IMR-90 (cell line): Measurements from ENCODE around the gene CPAMD8. TPM values are rescaled to one million over a fixed set of nuclear protein-coding genes. Genes with fewer than 3 reads are reported as not detected.
"Not testable (repeated sequence)": the region's sequence is repeated elsewhere in the genome, so short reads cannot be mapped to it uniquely, and the experiment has no call there.

Experiments
- ATAC-seq: fragments of 200-7000 bp; cut with Tn5 transposase; 2 replicates; pipeline ENCODE4 v1.9.1; 2020; ENCODE audit warnings: low read depth, mild to moderate bottlenecking, moderate library complexity
- BruUV-seq: library from RNA; stranded (reverse); fragments of 400-500 nt; replicated peaks from 2 replicates; lab custom pipeline; 2021; lab: Mats Ljungman, UMichigan
- CTCF ChIA-PET: fragments of 300-600 bp; formaldehyde crosslinking; extraction: SDS; loops from one replicate; lab custom pipeline; 2021; ENCODE audit warnings: antibody characterized with exemption; lab: Yijun Ruan, JAX
- POLR2A ChIA-PET: fragments of 300-600 bp; sonication (Branson Sonifier 250); formaldehyde crosslinking; loops from one replicate; lab custom pipeline; 2022; ENCODE audit warnings: antibody characterized with exemption; ENCODE audit not compliant: unreplicated experiment; lab: Charles Lee
- DNase-seq: peaks from one replicate; pipeline ENCODE4 v3.0.0; 2013
- H2AFZ ChIP-seq: replicated peaks from 2 replicates; pipeline ENCODE3; 2013; ENCODE audit warnings: low read length, mild to moderate bottlenecking; ENCODE audit not compliant: poor library complexity
- H2AK5ac ChIP-seq: 2 replicates; pipeline ENCODE4 v1.6.1; 2013; ENCODE audit warnings: low read depth, low read length, inconsistent platforms
- H2AK9ac ChIP-seq: replicated peaks from 2 replicates; pipeline ENCODE3; 2013; ENCODE audit warnings: mild to moderate bottlenecking, low read depth, low read length, moderate library complexity; ENCODE audit not compliant: poor library complexity
- H2BK120ac ChIP-seq: 2 replicates; pipeline ENCODE4 v1.6.1; 2013; ENCODE audit warnings: low read depth, low read length, inconsistent platforms
- H2BK15ac ChIP-seq: 3 replicates; pipeline ENCODE4 v1.6.1; 2013; ENCODE audit warnings: low read depth, low read length, inconsistent platforms
- H2BK20ac ChIP-seq: 2 replicates; pipeline ENCODE4 v1.6.1; 2013; ENCODE audit warnings: low read depth, mild to moderate bottlenecking, inconsistent platforms, low read length, moderate library complexity
- H2BK5ac ChIP-seq: 2 replicates; pipeline ENCODE4 v1.6.1; 2013; ENCODE audit warnings: mild to moderate bottlenecking, low read depth, low read length, inconsistent platforms; ENCODE audit not compliant: poor library complexity, severe bottlenecking
- H3K14ac ChIP-seq: replicated peaks from 2 replicates; pipeline ENCODE4 v1.6.1; 2013; ENCODE audit warnings: low read depth, low read length, inconsistent platforms
- H3K18ac ChIP-seq: 2 replicates; pipeline ENCODE4 v1.6.1; 2013; ENCODE audit warnings: low read depth, low read length, control low read depth
- H3K23ac ChIP-seq: 2 replicates; pipeline ENCODE4 v1.6.1; 2013; ENCODE audit warnings: low read depth, low read length, inconsistent platforms
- H3K27ac ChIP-seq: 2 replicates; pipeline ENCODE4 v1.5.1; 2013; ENCODE audit warnings: mild to moderate bottlenecking, control low read depth, low read length; ENCODE audit not compliant: insufficient read depth
- H3K27me3 ChIP-seq: 2 replicates; pipeline ENCODE4 v1.6.1; 2013; ENCODE audit warnings: low read length; ENCODE audit not compliant: control insufficient read depth, insufficient read depth
- H3K36me3 ChIP-seq: 2 replicates; pipeline ENCODE4 v1.6.1; 2013; ENCODE audit warnings: low read length, mixed read lengths; ENCODE audit not compliant: control insufficient read depth, insufficient read depth
- H3K4ac ChIP-seq: 2 replicates; pipeline ENCODE4 v1.6.1; 2013; ENCODE audit warnings: low read depth, low read length, inconsistent platforms
- H3K4me1 ChIP-seq: 2 replicates; pipeline ENCODE4 v1.6.1; 2013; ENCODE audit warnings: low read length, mixed read lengths; ENCODE audit not compliant: control insufficient read depth, insufficient read depth
- H3K4me2 ChIP-seq: 2 replicates; pipeline ENCODE4 v1.6.1; 2013; ENCODE audit warnings: low read depth, mild to moderate bottlenecking, control low read depth, low read length, moderate library complexity
- H3K4me3 ChIP-seq: 2 replicates; pipeline ENCODE4 v1.5.1; 2013; ENCODE audit warnings: low read depth, mild to moderate bottlenecking, control low read depth, low read length, moderate library complexity; ENCODE audit not compliant: insufficient read depth
- H3K56ac ChIP-seq: 2 replicates; pipeline ENCODE4 v1.6.1; 2013; ENCODE audit warnings: low read length, inconsistent platforms; ENCODE audit not compliant: insufficient read depth; ENCODE audit errors: extremely low read depth
- H3K79me1 ChIP-seq, 2 experiments: 2 replicates each; pipeline ENCODE4 v1.6.1; 2013; ENCODE audit warnings: low read length in 2 of 2, inconsistent platforms in 1 of 2, low read depth in 1 of 2
- H3K9ac ChIP-seq: 2 replicates; pipeline ENCODE4 v1.6.1; 2013; ENCODE audit warnings: low read depth, low read length, control low read depth
- H3K9me1 ChIP-seq: 2 replicates; pipeline ENCODE4 v1.6.1; 2013; ENCODE audit warnings: low read length, inconsistent platforms; ENCODE audit not compliant: insufficient read depth
- H3K9me3 ChIP-seq: 2 replicates; pipeline ENCODE4 v1.6.1; 2013; ENCODE audit warnings: low read length; ENCODE audit not compliant: control insufficient read depth, insufficient read depth
- H4K20me1 ChIP-seq: 2 replicates; pipeline ENCODE4 v1.6.1; 2013; ENCODE audit warnings: low read length, inconsistent platforms; ENCODE audit not compliant: insufficient read depth
- H4K5ac ChIP-seq: 2 replicates; pipeline ENCODE4 v1.6.1; 2013; ENCODE audit warnings: mild to moderate bottlenecking, low read depth, low read length, control low read depth
- H4K8ac ChIP-seq, 2 experiments: 2 replicates each; pipeline ENCODE4 v1.6.1; 2013; ENCODE audit warnings: low read depth in 2 of 2, low read length in 2 of 2, control low read depth in 1 of 2, inconsistent platforms in 1 of 2
- H4K91ac ChIP-seq: 2 replicates; pipeline ENCODE4 v1.6.1; 2013; ENCODE audit warnings: low read depth, low read length, inconsistent platforms; ENCODE audit not compliant: insufficient read depth
- WGBS, 2 experiments: methylation state at CpG; one replicate each; pipeline versions ENCODE4 v1.1.5 to v1.1.7; 2013; ENCODE audit warnings: missing lambda C conversion rate in 2 of 2; ENCODE audit not compliant: insufficient read length in 1 of 2; ENCODE audit errors: extremely low coverage in 2 of 2; 5-methylcytosine and 5-hydroxymethylcytosine counted together
- dilution Hi-C: fragments of 300-500 bp; cut with HindIII; formaldehyde crosslinking; loops from one replicate; pipeline ENCODE4 v1.14.3; 2018; ENCODE audit warnings: low sequenced_read_pairs; ENCODE audit not compliant: unreplicated experiment
- in situ Hi-C: fragments of 300-500 bp; cut with MboI; formaldehyde crosslinking; loops from 3 replicates; pipeline ENCODE4 v1.14.3; 2019; ENCODE audit warnings: low sequenced_read_pairs, inconsistent platforms, mixed read lengths
- intact Hi-C: fragments of 100-400 bp; cut with micrococcal nuclease; formaldehyde crosslinking; loops from 2 replicates; pipeline ENCODE4 v1.10.0; 2022
- polyA plus RNA-seq, 3 experiments: library from polyadenylated mRNA; depleted of rRNA; stranded (reverse); fragments of >200 nt; gene quantifications; 2 replicates each; pipeline ENCODE4 v1.2.3, GENCODE V29; 2012; ENCODE audit warnings: low replicate concordance in 1 of 3
- total RNA-seq: library from RNA; depleted of rRNA; stranded (reverse); fragments of >200 nt; gene quantifications from 2 replicates; pipeline ENCODE4 v1.2.3, GENCODE V29; 2012

Gene CPAMD8
- total and polyA plus RNA-seq, 2 of the 4 experiments (the other 2 are of a cell fraction): 0.36 to 0.79 TPM

DNA sequence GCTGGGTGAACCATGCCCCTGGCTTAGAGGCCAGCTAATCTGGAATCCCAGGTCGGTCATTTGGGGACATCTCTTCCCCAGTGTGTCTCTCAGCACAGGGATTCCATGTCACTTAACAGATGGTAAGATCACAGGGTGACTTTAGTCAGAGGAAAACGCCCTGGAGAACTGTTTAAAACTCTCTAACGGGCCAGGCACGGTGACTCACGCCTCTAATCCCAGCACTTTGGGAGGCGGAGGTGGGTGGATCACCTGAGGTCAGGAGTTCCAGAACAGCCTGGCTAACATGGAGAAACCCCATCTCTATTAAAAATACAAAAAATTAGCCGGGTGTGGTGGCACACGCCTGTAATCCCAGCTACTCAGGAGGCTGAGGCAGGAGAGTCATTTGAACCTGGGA lies 1.7 kb downstream of the CPAMD8 start:
- H2BK120ac ChIP-seq, BruUV-seq, POLR2A ChIA-PET, CTCF ChIA-PET, H4K20me1 ChIP-seq, H3K4me1 ChIP-seq, DNase-seq, H4K5ac ChIP-seq, H2AFZ ChIP-seq, H4K8ac ChIP-seq, H3K56ac ChIP-seq, H2BK20ac ChIP-seq, in situ Hi-C loops, H3K9ac ChIP-seq, dilution Hi-C loops, H3K4me2 ChIP-seq, H4K91ac ChIP-seq, H3K4ac ChIP-seq, H3K18ac ChIP-seq, H3K79me1 ChIP-seq, H2AK9ac ChIP-seq, H2BK5ac ChIP-seq, H3K9me1 ChIP-seq, ATAC-seq, H3K27ac ChIP-seq, intact Hi-C loops, H3K4me3 ChIP-seq, H2BK15ac ChIP-seq, H3K36me3 ChIP-seq, H2AK5ac ChIP-seq, H3K23ac ChIP-seq, H3K14ac ChIP-seq: not testable (repeated sequence)
- peaks cover 12% of the 10 kb centered on the region for H3K9me3 ChIP-seq
- 33% methylated on average over 2 of the region's 8 CpGs; no CpG with 5 or more reads in 1 of the 2 experiments for WGBS, 2 experiments
- H3K27me3 ChIP-seq: peaks cover 45% of the 10 kb centered on the region
